Muscle of leg (tissue), 9 donors: ENCODE results near the gene MRPL45. TPM values are rescaled to one million over a fixed set of nuclear protein-coding genes. Genes with fewer than 3 reads are reported as not detected.

Experiments used
- polyA plus RNA-seq, 8 donors: library from polyadenylated mRNA; unstranded; fragments of 120-200 nt; gene quantifications; one replicate each; pipeline versions ENCODE4 v1.2.1 to v1.2.3, GENCODE V29; 2013; ENCODE audit warnings: inconsistent platforms in 1 of 8, low replicate concordance in 1 of 8; ENCODE audit not compliant: insufficient read length in 8 of 8, insufficient read depth in 1 of 8
- total RNA-seq: library from RNA; stranded (reverse); fragments of 120-200 nt; gene quantifications from one replicate; pipeline ENCODE4 v1.2.4, GENCODE V29; 2013

MRPL45 gene
- total and polyA plus RNA-seq, 9 donors: 45.3 to 65.7 (median 57.1) TPM

Other genes with a start within 250 kb of the MRPL45 start
- gene TBC1D3C, start 228.5 kb upstream of the MRPL45 start, total RNA-seq: not detected
- gene TBC1D3C, start 228.5 kb upstream of the MRPL45 start, polyA plus RNA-seq: 1 to 10 TPM in 2 of 8 donors, under 1 TPM in 2, not detected in 4; 0.39 to 3.0 (median 1.7) TPM
- not detected for gene TBC1D3E, start 169.2 kb upstream of the MRPL45 start, total RNA-seq
- 1 to 10 TPM in 1 of 8 donors, under 1 TPM in 1, not detected in 6; 0.28 to 4.4 TPM for gene TBC1D3E, start 169.2 kb upstream of the MRPL45 start, polyA plus RNA-seq
- not detected for gene TBC1D3, start 104.6 kb upstream of the MRPL45 start, total RNA-seq
- 1 to 10 TPM in 3 of 8 donors, not detected in 5; 2.4 to 5.3 (median 3.7) TPM for gene TBC1D3, start 104.6 kb upstream of the MRPL45 start, polyA plus RNA-seq
- gene GPR179, start 46.8 kb downstream of the MRPL45 start, total RNA-seq: 0.22 TPM
- under 1 TPM; 0.15 to 0.87 (median 0.29) TPM for gene GPR179, start 46.8 kb downstream of the MRPL45 start, polyA plus RNA-seq
- 12.6 TPM for gene SOCS7, start 54.7 kb downstream of the MRPL45 start, total RNA-seq
- 10 to 100 TPM; 12.4 to 18.6 (median 16.8) TPM for gene SOCS7, start 54.7 kb downstream of the MRPL45 start, polyA plus RNA-seq
- 17.1 TPM for gene ARHGAP23, start 131.3 kb downstream of the MRPL45 start, total RNA-seq
- 10 to 100 TPM; 29.3 to 44.2 (median 37.6) TPM for gene ARHGAP23, start 131.3 kb downstream of the MRPL45 start, polyA plus RNA-seq